ENCODE results near the gene RBM27.

- TF ChIP-seq CTCF (conservative IDR thresholded peaks at IDR 0.05; ENCODE audit: low read depth, low read length) = no peak
- no peak for TF ChIP-seq EZH2 (IDR thresholded peaks at IDR 0.05; ENCODE audit: low read length, unreplicated experiment)
- TF ChIP-seq EZH2phosphoT487 (IDR thresholded peaks at IDR 0.05; ENCODE audit: borderline replicate concordance, low read length) = no peak
Observed at GRCh38 chr5:146203872-146204192, 427 bp downstream of the RBM27 start.
